ENCODE data around the gene ASB8.

Gene ASB8

GRCh38 chr12:48183876-48184548 lies 26.7 kb upstream of the ASB8 start:
- H3K27me3 ChIP-seq: peaks cover 31% of the 10 kb centered on the region
- no peaks in the 10 kb centered on the region for H3K9me3 ChIP-seq
- no peaks in the 10 kb centered on the region for H4K20me1 ChIP-seq
- H3K4me2 ChIP-seq: peak overlapping the region; percentile 92
- no peak overlapping the region for H3K27ac ChIP-seq
- no peak for TF ChIP-seq Cebpa-rat (IDR thresholded peaks at IDR 0.05)
- peak overlapping the region; percentile 84 for H3K4me3 ChIP-seq
- no peaks in the 10 kb centered on the region for H3K36me3 ChIP-seq
- peak overlapping the region; percentile 58; the same call in 1 of the 2 replicates for H3K9ac ChIP-seq
- peaks cover 46% of the 10 kb centered on the region for H3K4me1 ChIP-seq

GRCh38 chr12:48183091-48183875 lies 26.0 kb upstream of the ASB8 start, which contains the start of gene CCDC184:
Gene CCDC184, plus strand, starts transcription at chr12:48183644. Its CDS starts 479 bp downstream, at chr12:48184123.
- Histone ChIP-seq H3K4me1 (peaks cover 46% of the 10 kb centered on the region), H3K9me3 (no peaks in the 10 kb centered on the region), H3K27me3 (peaks cover 31% of the 10 kb centered on the region), H3K27ac (no peak within 1 kb of the TSS), H3K36me3 (no peaks in the 10 kb centered on the region), H4K20me1 (no peaks in the 10 kb centered on the region), H3K9ac (peak within 1 kb of the TSS; percentile 58; the same call in 1 of the 2 replicates), H3K4me2 (peak within 1 kb of the TSS; percentile 92), H3K4me3 (peak within 1 kb of the TSS; percentile 84)
- TF ChIP-seq Cebpa-rat (IDR thresholded peaks at IDR 0.05): no peak

GRCh38 chr12:48182631-48183030 lies 25.3 kb upstream of the ASB8 start:
- H3K27ac ChIP-seq: no peak overlapping the region
- peaks cover 31% of the 10 kb centered on the region for H3K27me3 ChIP-seq
- H3K4me3 ChIP-seq: peak overlapping the region; percentile 84

GRCh38 chr12:48180857-48181495 lies 23.7 kb upstream of the ASB8 start:
- H3K36me3 ChIP-seq: no peaks in the 10 kb centered on the region
- no peak overlapping the region for H3K4me3 ChIP-seq
- H3K4me1 ChIP-seq: peaks cover 45% of the 10 kb centered on the region
- no peak for TF ChIP-seq Cebpa-rat (IDR thresholded peaks at IDR 0.05)
- H3K4me2 ChIP-seq: no peak overlapping the region
- H3K9me3 ChIP-seq: no peaks in the 10 kb centered on the region
- H4K20me1 ChIP-seq: no peaks in the 10 kb centered on the region
- H3K27me3 ChIP-seq: peaks cover 30% of the 10 kb centered on the region
- no peak overlapping the region for H3K27ac ChIP-seq
- H3K9ac ChIP-seq: no peak overlapping the region

More at GRCh38 chr12:48182631-48183030, 25.3 kb upstream of the ASB8 start:
- H3K4me1 ChIP-seq: peaks cover 46% of the 10 kb centered on the region
- H3K36me3 ChIP-seq: no peaks in the 10 kb centered on the region
- 0 out of 2 replicates have a peak overlapping the region, but pooled peaks have one; percentile 58 for H3K9ac ChIP-seq
- no peaks in the 10 kb centered on the region for H3K9me3 ChIP-seq
- H4K20me1 ChIP-seq: no peaks in the 10 kb centered on the region
- H3K4me2 ChIP-seq: peak overlapping the region; percentile 92
- TF ChIP-seq Cebpa-rat (IDR thresholded peaks at IDR 0.05): no peak

- H3K4me3 ChIP-seq: no peak overlapping the region
- TF ChIP-seq Cebpa-rat (IDR thresholded peaks at IDR 0.05): no peak
- no peaks in the 10 kb centered on the region for H3K9me3 ChIP-seq
- peaks cover 25% of the 10 kb centered on the region for H3K27me3 ChIP-seq
- H3K4me2 ChIP-seq: no peak overlapping the region
- H3K9ac ChIP-seq: no peak overlapping the region
- no peaks in the 10 kb centered on the region for H4K20me1 ChIP-seq
- peaks cover 45% of the 10 kb centered on the region for H3K4me1 ChIP-seq
- H3K36me3 ChIP-seq: no peaks in the 10 kb centered on the region
- H3K27ac ChIP-seq: no peak overlapping the region
These were observed 23.1 kb upstream of the ASB8 start for GRCh38 chr12:48180424-48180823.

- H3K27me3 ChIP-seq: peaks cover 15% of the 10 kb centered on the region
These were observed 22.2 kb upstream of the ASB8 start for GRCh38 chr12:48179466-48179865.

DNA sequence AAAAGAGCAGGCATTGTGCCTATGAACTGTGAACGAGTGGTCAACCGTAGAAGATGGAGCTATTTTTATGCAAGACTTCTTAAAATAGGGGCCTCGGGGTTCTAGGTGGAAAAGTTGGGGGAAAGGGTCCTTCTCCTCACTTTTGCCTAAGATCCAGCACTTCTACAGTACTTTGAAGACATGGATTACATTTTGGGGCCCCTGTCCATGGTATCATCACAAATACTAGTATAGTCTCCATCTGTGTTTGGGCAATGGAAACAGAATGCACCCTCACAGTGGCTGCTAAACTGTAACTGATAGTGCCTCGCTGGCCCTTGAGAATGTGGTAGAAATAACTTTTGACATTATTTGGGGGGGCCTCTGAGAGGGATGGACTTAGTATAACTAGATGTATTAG lies 20.7 kb upstream of the ASB8 start:
- no peak overlapping the region for H3K4me3 ChIP-seq
- H3K4me2 ChIP-seq: peak overlapping the region; percentile 48
- peaks cover under 1% of the 10 kb centered on the region; the same call in 1 of the 2 replicates for H3K27me3 ChIP-seq
- no peaks in the 10 kb centered on the region for H3K9me3 ChIP-seq
- H3K9ac ChIP-seq: no peak overlapping the region
- H3K4me1 ChIP-seq: peaks cover 32% of the 10 kb centered on the region
- H4K20me1 ChIP-seq: no peaks in the 10 kb centered on the region
- no peaks in the 10 kb centered on the region for H3K36me3 ChIP-seq
- no peak for TF ChIP-seq Cebpa-rat (IDR thresholded peaks at IDR 0.05)
- H3K27ac ChIP-seq: no peak overlapping the region

More at GRCh38 chr12:48179466-48179865, 22.2 kb upstream of the ASB8 start:
- Histone ChIP-seq H3K4me3 (no peak overlapping the region), H3K4me1 (peaks cover 37% of the 10 kb centered on the region), H3K9me3 (no peaks in the 10 kb centered on the region), H3K4me2 (no peak overlapping the region), H3K36me3 (no peaks in the 10 kb centered on the region), H3K27ac (no peak overlapping the region), H3K9ac (no peak overlapping the region), H4K20me1 (no peaks in the 10 kb centered on the region)
- no peak for TF ChIP-seq Cebpa-rat (IDR thresholded peaks at IDR 0.05)

DNA sequence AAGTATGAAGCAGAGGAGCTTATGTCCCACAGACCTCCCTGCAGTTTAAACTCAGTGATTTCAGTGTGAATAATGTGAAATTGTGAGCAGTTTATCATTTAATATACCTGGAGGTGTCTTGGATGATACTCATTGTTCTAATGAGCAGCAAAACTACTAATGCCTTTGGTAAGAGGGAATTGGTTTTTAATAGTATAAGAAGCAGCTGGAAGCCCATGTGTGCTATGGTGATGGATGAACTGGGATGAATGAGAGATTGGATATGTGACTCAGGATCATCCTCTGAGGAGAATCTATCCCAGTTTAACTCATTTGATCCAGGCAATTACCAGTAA lies 19.1 kb upstream of the ASB8 start:
- H3K4me2 ChIP-seq: no peak overlapping the region
- H3K4me3 ChIP-seq: no peak overlapping the region
- peaks cover 24% of the 10 kb centered on the region for H3K4me1 ChIP-seq
- H4K20me1 ChIP-seq: no peaks in the 10 kb centered on the region
- H3K27me3 ChIP-seq: no peaks in the 10 kb centered on the region
- no peak overlapping the region for H3K9ac ChIP-seq
- no peaks in the 10 kb centered on the region for H3K36me3 ChIP-seq
- no peak for TF ChIP-seq Cebpa-rat (IDR thresholded peaks at IDR 0.05)
- no peak overlapping the region for H3K27ac ChIP-seq
- H3K9me3 ChIP-seq: no peaks in the 10 kb centered on the region

DNA sequence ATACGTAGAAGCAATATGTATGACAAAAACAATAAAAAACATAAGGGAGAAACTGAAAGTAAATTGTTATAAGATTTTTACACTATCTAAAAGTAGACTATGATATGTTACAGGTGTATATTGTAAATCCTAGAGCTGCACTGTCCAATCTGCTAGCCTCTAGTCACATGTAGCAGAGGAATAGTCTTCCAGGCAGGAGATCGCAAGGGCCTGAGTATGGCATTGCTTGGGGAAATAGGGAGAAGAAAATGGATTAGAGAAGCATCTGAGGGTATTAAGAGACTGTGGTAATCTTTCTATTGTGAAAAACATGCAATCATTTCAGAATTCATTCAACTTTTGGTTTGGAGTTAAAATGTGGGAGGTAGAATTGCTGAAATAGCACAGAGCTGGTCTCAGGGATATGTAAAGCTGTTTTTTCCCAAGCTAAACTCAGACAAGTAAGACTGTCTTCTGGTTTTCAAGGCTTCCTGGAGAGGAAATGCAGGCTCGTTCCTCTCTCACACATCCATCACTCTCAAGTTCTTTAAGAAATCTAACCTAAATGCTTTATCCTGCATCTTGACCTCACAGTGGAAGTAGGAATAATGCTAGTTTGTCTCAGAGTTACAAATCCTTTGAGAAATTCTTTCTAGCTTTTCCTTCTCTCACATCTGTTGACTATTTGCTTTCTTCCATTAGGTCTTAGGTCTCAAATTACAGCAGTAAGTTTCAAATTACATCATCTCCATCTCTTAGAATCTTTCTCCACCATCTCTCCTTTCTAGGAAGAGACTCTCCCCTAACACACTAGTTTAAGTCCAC lies 18.5 kb upstream of the ASB8 start:
- Histone ChIP-seq H3K9me3 (no peaks in the 10 kb centered on the region), H3K4me1 (peaks cover 24% of the 10 kb centered on the region), H3K36me3 (no peaks in the 10 kb centered on the region), H4K20me1 (no peaks in the 10 kb centered on the region), H3K4me3 (no peak overlapping the region), H3K9ac (no peak overlapping the region), H3K27ac (no peak overlapping the region), H3K4me2 (no peak overlapping the region), H3K27me3 (no peaks in the 10 kb centered on the region)
- TF ChIP-seq Cebpa-rat (IDR thresholded peaks at IDR 0.05): no peak
